22Rv1 (cell line): ENCODE measurements around the gene NTNG1.

ENCODE experiments used
- H3K27ac ChIP-seq: fragments of 450-650 bp; 2 replicates; pipeline ENCODE4 v1.5.1; 2017
- ZFX ChIP-seq: fragments of 450-650 bp; IDR thresholded peaks from 2 replicates; pipeline ENCODE4 v1.6.1; 2017; ENCODE audit warnings: antibody characterized with exemption, borderline replicate concordance
- TF ChIP-seq, protein P1 (sequence below): fragments of 450-650 bp; IDR thresholded peaks from 2 replicates; pipeline ENCODE4 v1.5.1; 2017; ENCODE audit warnings: mild to moderate bottlenecking

NTNG1 gene

DNA sequence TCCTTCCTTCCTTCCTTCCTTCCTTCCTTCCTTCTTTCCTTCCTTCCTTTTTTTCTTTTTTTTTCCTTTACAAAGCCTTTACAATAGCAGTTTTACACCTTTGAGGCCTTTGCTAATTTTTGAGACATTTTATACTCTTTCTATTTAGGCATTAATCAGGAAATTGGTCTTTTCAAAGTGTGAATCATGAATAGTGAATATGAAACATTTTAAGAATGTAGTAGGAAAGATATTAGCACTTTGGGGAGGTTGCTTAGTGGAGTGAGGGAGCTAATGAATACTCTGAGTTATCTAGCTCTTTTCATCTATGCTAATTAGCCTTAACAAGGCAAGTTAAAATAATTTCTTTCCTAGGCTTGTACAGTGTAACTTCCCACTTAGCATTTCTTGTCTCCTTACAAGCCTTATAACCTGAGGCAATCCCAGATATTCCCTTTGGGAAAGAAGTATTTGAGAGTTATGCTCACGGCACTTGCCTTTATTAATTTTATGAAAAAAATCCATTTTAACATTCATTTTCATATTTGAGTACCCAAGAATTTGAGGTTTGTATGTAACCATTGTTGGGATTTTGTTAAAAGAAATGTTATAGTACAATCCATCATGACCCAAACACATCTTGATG is 122.6 kb downstream of the NTNG1 start:
- TF ChIP-seq, protein P1, sequence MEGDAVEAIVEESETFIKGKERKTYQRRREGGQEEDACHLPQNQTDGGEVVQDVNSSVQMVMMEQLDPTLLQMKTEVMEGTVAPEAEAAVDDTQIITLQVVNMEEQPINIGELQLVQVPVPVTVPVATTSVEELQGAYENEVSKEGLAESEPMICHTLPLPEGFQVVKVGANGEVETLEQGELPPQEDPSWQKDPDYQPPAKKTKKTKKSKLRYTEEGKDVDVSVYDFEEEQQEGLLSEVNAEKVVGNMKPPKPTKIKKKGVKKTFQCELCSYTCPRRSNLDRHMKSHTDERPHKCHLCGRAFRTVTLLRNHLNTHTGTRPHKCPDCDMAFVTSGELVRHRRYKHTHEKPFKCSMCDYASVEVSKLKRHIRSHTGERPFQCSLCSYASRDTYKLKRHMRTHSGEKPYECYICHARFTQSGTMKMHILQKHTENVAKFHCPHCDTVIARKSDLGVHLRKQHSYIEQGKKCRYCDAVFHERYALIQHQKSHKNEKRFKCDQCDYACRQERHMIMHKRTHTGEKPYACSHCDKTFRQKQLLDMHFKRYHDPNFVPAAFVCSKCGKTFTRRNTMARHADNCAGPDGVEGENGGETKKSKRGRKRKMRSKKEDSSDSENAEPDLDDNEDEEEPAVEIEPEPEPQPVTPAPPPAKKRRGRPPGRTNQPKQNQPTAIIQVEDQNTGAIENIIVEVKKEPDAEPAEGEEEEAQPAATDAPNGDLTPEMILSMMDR, result no peak
- no peak for TF ChIP-seq ZFX
- H3K27ac ChIP-seq, result no peak overlapping the region

DNA sequence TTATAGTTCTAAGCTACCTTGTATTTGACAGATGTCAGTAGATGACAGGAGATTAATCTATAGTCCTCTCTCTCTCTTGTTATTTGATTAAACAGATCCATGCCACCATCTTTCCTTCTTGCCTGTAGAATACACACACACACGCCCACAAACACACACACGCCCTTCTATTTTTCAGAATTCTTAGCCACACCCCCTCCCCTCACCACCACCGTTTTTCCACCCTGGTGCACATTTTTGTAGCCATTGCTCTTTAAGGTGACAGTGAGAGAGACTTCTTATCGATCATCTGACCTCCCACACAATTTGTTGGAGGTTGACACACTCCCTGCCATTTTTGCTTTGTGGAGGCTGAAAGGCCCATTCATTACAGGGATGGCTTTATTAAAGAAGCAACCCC is 123.2 kb downstream of the NTNG1 start:
- no peak for TF ChIP-seq ZFX
- TF ChIP-seq, protein P1, result no peak
- no peak overlapping the region for H3K27ac ChIP-seq

DNA sequence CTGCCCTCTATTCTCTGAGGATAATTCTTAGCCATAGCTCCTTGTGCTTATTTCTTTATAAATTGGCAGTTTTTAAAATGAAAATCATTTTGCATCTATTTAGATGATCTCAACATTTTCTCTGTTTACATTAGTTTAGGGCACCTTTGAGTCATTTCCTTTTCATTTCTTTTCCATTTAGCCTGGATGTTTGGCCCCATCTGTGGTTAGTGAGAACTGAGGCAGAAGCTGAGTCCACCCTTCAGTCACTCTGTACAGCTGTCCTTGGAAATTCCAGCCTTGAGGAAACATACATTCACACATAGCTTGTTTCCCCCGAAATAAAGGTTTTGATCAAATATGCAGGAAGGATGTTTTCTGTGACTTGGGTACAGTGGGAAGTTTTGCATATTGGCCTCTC is 123.7 kb downstream of the NTNG1 start:
- H3K27ac ChIP-seq, result no peak overlapping the region
- TF ChIP-seq, protein P1, result no peak
- no peak for TF ChIP-seq ZFX

DNA sequence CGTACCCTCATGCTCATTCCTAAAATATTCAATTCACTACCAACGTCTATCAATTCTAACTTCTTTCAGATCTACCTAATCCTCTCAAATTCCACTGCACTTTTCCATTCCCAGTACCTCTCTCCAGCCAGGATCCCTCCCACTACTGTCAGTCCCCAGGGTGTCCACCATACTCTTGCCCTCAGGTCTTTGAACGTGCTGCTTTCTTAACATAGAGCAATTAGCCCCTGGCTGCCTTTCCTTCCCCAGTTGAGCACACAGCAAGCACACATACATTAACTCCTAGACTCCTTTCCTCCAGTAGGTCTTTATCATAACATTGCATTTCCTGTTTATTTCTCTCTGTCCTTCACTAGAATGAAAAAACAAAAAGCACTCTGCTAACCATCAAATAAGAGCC is 126.7 kb downstream of the NTNG1 start:
- TF ChIP-seq, protein P1, result no peak
- TF ChIP-seq ZFX, result no peak

DNA sequence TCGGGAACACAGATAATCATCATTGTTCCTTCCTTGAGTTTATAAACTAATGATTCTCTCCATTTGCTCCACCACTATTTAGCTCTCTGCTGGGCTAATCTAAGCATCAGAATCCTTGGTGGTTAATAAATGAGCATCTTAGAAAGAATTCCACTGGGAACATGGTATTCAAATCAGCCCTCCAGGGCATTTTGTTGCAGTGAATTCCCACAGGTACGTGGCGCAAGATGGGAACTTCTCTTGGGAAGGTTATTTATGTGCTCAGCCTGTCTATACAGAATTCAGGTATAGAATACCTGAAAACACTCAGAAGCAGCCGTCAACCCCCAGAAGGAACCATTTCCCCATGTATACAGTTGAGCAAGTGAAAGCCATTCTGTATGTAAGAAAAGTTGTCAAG is 131.5 kb downstream of the NTNG1 start:
- no peak overlapping the region for H3K27ac ChIP-seq
- TF ChIP-seq ZFX, result no peak
- TF ChIP-seq, protein P1, result no peak

More for the DNA sequence above, 126.7 kb downstream of the NTNG1 start:
- no peak overlapping the region for H3K27ac ChIP-seq

DNA sequence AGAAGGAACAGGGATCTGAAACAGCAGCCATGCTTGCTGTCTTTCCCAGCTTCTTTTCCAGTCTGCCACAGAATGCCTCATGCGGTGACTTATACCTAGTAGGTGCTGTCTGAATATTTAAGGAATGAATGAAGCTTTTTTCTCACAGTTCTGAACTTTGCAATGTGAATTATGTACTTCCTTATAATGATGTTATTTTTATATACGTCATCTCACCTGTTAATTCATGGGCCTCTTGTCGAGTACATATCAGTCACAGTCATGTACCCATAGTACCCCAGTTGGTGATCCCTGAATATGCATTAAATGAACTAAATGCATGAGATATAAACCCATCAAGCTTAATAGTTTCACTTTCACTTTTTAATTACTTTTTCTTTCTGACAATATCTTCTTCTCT is 132.7 kb downstream of the NTNG1 start:
- TF ChIP-seq, protein P1, result no peak
- TF ChIP-seq ZFX, result no peak
- no peak overlapping the region for H3K27ac ChIP-seq

DNA sequence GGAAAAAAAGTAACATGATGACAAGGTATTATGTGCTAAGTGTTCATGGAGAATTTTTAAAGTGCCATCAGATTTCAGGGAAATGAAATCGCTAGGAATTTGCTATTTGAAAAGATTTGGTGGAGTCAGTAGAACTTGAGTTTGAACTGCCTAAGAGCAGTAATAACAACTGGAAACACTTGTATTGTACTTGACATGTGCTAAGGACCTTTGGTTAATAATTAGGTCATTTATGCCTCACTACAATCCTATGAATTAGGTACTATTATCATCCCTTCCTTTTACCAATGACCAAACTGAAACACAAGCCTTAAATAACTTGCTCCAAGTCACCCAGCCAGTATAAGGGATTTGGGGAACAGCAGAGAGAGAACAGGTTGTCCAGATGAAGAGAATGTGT is 133.4 kb downstream of the NTNG1 start:
- H3K27ac ChIP-seq, result no peak overlapping the region
- TF ChIP-seq ZFX, result no peak
- TF ChIP-seq, protein P1, result no peak
